MM.1S (cell line): ENCODE measurements around the gene CPA2.

Experiments used
- EZH2 ChIP-seq: fragments of 300-600 bp; sonication (generic); optimal IDR thresholded peaks from 2 replicates; pipeline ENCODE3; 2017; ENCODE audit warnings: low read depth, mild to moderate bottlenecking, antibody characterized with exemption, low read length, mixed read lengths
- EZH2phosphoT487 ChIP-seq: fragments of 300-600 bp; sonication (generic); IDR thresholded peaks from 2 replicates; pipeline ENCODE4 v1.6.1; 2018; ENCODE audit warnings: antibody characterized with exemption, low read length
- TF ChIP-seq, protein P1 (sequence below): fragments of 300-600 bp; sonication (generic); IDR thresholded peaks from 2 replicates; pipeline ENCODE4 v1.5.1; 2016; ENCODE audit warnings: antibody characterized with exemption, low read length, mixed read lengths

DNA sequence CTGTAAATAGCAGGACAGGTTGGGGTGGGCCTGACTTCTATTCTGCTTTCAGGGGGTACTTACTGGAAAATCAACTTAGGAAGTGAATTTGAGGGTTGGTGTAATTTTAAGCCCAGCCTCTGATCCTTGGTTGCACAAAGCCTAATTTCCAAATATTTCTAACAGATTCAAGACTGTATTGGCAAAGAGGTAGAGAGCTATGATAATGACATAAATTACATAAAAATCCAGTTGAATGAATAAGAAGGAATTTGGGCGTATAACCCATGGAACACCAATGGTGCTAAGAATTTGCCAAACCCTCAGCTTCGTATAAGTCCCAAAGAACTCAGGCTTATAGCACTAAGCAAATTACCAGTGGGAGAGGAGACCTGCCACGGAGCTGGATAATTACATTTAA lies 38.2 kb downstream of the CPA2 start:
- TF ChIP-seq EZH2phosphoT487 (no peak), EZH2 (no peak)
- TF ChIP-seq, protein P1, sequence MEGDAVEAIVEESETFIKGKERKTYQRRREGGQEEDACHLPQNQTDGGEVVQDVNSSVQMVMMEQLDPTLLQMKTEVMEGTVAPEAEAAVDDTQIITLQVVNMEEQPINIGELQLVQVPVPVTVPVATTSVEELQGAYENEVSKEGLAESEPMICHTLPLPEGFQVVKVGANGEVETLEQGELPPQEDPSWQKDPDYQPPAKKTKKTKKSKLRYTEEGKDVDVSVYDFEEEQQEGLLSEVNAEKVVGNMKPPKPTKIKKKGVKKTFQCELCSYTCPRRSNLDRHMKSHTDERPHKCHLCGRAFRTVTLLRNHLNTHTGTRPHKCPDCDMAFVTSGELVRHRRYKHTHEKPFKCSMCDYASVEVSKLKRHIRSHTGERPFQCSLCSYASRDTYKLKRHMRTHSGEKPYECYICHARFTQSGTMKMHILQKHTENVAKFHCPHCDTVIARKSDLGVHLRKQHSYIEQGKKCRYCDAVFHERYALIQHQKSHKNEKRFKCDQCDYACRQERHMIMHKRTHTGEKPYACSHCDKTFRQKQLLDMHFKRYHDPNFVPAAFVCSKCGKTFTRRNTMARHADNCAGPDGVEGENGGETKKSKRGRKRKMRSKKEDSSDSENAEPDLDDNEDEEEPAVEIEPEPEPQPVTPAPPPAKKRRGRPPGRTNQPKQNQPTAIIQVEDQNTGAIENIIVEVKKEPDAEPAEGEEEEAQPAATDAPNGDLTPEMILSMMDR, result no peak
